ACC112 (cell line): ENCODE data around the gene FEZ2.

Experiments
- H2AFZ ChIP-seq: fragments of 200-600 bp; sonication (generic); one replicate; pipeline ENCODE4 v1.6.0; 2017; ENCODE audit warnings: antibody characterized with exemption, low read length; ENCODE audit not compliant: unreplicated experiment
- H3K27ac ChIP-seq: fragments of 200-600 bp; sonication (generic); 2 replicates; pipeline ENCODE4 v1.5.1; 2014; ENCODE audit warnings: low read depth, mild to moderate bottlenecking, antibody characterized with exemption, low read length, moderate library complexity
- H3K27me3 ChIP-seq: fragments of 200-600 bp; sonication (generic); 2 replicates; pipeline ENCODE4 v1.6.1; 2014; ENCODE audit warnings: mild to moderate bottlenecking, antibody characterized with exemption, low read length, moderate library complexity, mixed read lengths; ENCODE audit not compliant: insufficient read depth
- H3K36me3 ChIP-seq: fragments of 200-600 bp; sonication (generic); 2 replicates; pipeline ENCODE4 v1.6.1; 2016; ENCODE audit warnings: mild to moderate bottlenecking, antibody characterized with exemption, low read length, moderate library complexity, mixed read lengths; ENCODE audit not compliant: insufficient read depth
- H3K4me1 ChIP-seq: fragments of 200-600 bp; sonication (generic); one replicate; pipeline ENCODE4 v1.6.1; 2016; ENCODE audit warnings: low read length, mixed read lengths; ENCODE audit not compliant: insufficient read depth, unreplicated experiment, control insufficient read depth
- H3K4me3 ChIP-seq: fragments of 200-600 bp; sonication (generic); 2 replicates; pipeline ENCODE4 v1.5.1; 2014; ENCODE audit warnings: mild to moderate bottlenecking, low read depth, low read length
- H3K79me2 ChIP-seq: fragments of 200-600 bp; sonication (generic); one replicate; pipeline ENCODE4 v1.6.0; 2016; ENCODE audit warnings: low read length; ENCODE audit not compliant: control insufficient read depth, unreplicated experiment, insufficient read depth

The FEZ2 gene

DNA sequence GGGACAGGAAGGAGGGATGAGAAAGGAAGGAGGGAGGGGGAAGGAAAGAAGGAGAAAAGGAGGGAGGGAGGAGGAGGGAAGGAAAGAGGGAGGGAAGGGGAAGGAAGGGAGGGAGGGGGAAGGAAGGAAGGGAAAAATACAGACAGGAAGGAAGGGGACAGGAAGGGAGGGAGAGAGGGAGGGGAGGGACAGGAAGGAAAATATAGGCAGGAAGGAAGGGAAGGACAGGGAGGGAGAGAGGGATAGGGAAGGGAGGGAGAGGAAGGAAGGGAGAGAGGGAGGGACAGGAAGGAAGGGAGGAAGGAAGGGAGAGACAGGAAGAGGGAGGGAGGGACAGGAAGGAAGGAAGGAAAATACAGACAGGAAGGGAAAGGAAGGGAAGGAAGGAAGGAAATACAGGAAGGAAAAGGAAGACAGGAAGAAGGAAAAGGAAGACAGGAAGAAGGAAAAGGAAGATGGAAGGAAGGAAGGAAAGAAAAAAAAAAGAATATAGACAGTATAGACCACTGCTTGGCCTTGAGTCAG, 63.6 kb downstream of the FEZ2 start:
- H3K4me1 ChIP-seq, result peaks cover 31% of the 10 kb centered on the region
- no peak overlapping the region for H2AFZ ChIP-seq
- no peaks in the 10 kb centered on the region for H3K79me2 ChIP-seq
- H3K27me3 ChIP-seq, result no peaks in the 10 kb centered on the region
- H3K4me3 ChIP-seq, result no peak overlapping the region
- H3K36me3 ChIP-seq, result peaks cover 47% of the 10 kb centered on the region
- peak overlapping the region; percentile 32; the same call in 1 of the 2 replicates for H3K27ac ChIP-seq

DNA sequence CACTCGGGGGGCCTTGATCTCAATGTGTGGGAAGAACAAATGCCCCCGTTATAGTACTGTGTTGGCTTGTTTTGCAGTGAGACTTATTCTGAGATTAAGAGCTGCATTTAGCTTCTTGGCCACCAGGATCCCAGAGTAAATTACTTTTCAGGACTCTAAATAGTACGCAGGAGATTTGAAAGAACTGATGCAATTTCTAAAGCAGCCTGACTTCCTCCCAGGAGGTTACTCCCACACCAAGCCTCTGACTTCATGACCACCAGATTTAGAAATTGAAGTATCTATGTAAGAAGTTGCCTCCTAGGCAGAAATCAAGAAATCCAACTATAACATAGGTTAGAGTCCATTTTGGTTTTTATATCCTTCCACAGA, 67.0 kb downstream of the FEZ2 start:
- no peak overlapping the region for H2AFZ ChIP-seq
- H3K4me3 ChIP-seq, result no peak overlapping the region
- no peaks in the 10 kb centered on the region for H3K27me3 ChIP-seq
- no peaks in the 10 kb centered on the region for H3K79me2 ChIP-seq
- H3K27ac ChIP-seq, result peak overlapping the region; percentile 60
- peaks cover 43% of the 10 kb centered on the region for H3K36me3 ChIP-seq
- peaks cover 29% of the 10 kb centered on the region for H3K4me1 ChIP-seq

GRCh38 chr2:36530178-36530982, 67.6 kb downstream of the FEZ2 start:
- Histone ChIP-seq H3K36me3 (peaks cover 45% of the 10 kb centered on the region), H3K4me3 (no peak overlapping the region), H3K27me3 (no peaks in the 10 kb centered on the region), H2AFZ (no peak overlapping the region), H3K4me1 (peaks cover 29% of the 10 kb centered on the region), H3K79me2 (peaks cover under 1% of the 10 kb centered on the region), H3K27ac (peak overlapping the region; percentile 60)

GRCh38 chr2:36528766-36529392, 69.1 kb downstream of the FEZ2 start:
- Histone ChIP-seq H3K27ac (peak overlapping the region; percentile 60), H3K79me2 (peaks cover 2% of the 10 kb centered on the region), H3K36me3 (peaks cover 56% of the 10 kb centered on the region)

DNA sequence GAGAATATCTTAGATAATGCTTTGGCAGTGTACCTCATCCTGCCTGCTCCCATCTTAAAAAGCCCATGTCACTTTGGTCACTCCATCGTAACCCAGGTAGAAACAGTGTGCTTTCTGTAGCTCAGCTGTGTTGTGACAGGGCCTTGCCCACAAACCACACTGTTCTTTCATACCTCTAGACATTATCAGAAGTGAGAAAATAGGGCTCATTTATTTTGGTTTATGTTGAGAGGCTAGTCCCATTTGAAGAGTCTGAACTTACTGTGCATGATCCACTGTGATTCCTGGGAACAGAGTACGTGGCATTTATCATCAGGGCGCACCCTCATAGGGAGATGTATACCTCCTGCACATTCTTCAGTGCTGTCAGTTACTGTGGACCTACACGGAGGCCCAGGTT, 69.7 kb downstream of the FEZ2 start:
- peak overlapping the region; percentile 20; the same call in 1 of the 2 replicates for H3K27ac ChIP-seq
- H3K79me2 ChIP-seq, result peaks cover 2% of the 10 kb centered on the region
- peaks cover 60% of the 10 kb centered on the region for H3K36me3 ChIP-seq

More at GRCh38 chr2:36528766-36529392, 69.1 kb downstream of the FEZ2 start:
- Histone ChIP-seq H2AFZ (no peak overlapping the region), H3K4me3 (no peak overlapping the region), H3K27me3 (no peaks in the 10 kb centered on the region), H3K4me1 (peaks cover 29% of the 10 kb centered on the region)

GRCh38 chr2:36526226-36526625, 71.7 kb downstream of the FEZ2 start:
- H3K4me3 ChIP-seq, result no peak overlapping the region
- no peaks in the 10 kb centered on the region for H3K27me3 ChIP-seq
- H3K27ac ChIP-seq, result peak overlapping the region; percentile 16; the same call in 1 of the 2 replicates
- peaks cover 48% of the 10 kb centered on the region for H3K36me3 ChIP-seq
- H3K4me1 ChIP-seq, result peaks cover 28% of the 10 kb centered on the region
- no peak overlapping the region for H2AFZ ChIP-seq
- H3K79me2 ChIP-seq, result peaks cover 2% of the 10 kb centered on the region

More for the DNA sequence above, 69.7 kb downstream of the FEZ2 start:
- Histone ChIP-seq H3K4me1 (peaks cover 29% of the 10 kb centered on the region), H3K4me3 (no peak overlapping the region), H2AFZ (no peak overlapping the region), H3K27me3 (no peaks in the 10 kb centered on the region)

GRCh38 chr2:36525245-36525644, 72.7 kb downstream of the FEZ2 start:
- Histone ChIP-seq H3K4me1 (peaks cover 18% of the 10 kb centered on the region), H3K27ac (peak overlapping the region; percentile 12; the same call in 1 of the 2 replicates), H2AFZ (no peak overlapping the region), H3K4me3 (no peak overlapping the region), H3K79me2 (peaks cover 2% of the 10 kb centered on the region), H3K36me3 (peaks cover 54% of the 10 kb centered on the region), H3K27me3 (no peaks in the 10 kb centered on the region)

DNA sequence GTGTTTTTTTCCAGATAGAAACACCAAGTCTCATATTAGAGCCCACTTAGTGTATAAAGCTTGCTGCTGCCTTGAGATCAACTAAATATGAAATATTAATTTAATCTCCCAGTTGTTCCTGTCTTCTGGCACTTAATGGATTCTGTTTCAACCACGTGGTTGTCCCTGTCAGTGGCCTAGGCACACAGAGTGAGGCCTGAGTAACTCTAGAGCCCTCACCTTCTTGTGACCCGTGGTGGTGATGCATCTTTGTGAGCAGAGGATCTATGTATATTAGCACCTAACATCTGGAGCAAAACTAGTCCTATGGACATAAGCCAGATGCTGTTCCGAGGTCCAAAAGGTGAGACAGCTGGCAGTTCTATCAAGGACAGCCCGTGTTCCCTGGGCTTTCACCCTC, 74.8 kb downstream of the FEZ2 start:
- Histone ChIP-seq H3K79me2 (peaks cover 4% of the 10 kb centered on the region), H3K4me3 (no peak overlapping the region), H3K36me3 (peaks cover 65% of the 10 kb centered on the region), H3K4me1 (no peaks in the 10 kb centered on the region), H3K27ac (no peak overlapping the region), H3K27me3 (no peaks in the 10 kb centered on the region), H2AFZ (no peak overlapping the region)

- Histone ChIP-seq H3K36me3 (peaks cover 79% of the 10 kb centered on the region), H3K27me3 (no peaks in the 10 kb centered on the region), H3K4me3 (no peak overlapping the region), H3K4me1 (no peaks in the 10 kb centered on the region), H3K79me2 (peaks cover 4% of the 10 kb centered on the region), H3K27ac (no peak overlapping the region), H2AFZ (no peak overlapping the region)
Measured at GRCh38 chr2:36520431-36520830, 77.5 kb downstream of the FEZ2 start.

GRCh38 chr2:36516136-36516870, 81.7 kb downstream of the FEZ2 start:
- Histone ChIP-seq H3K4me3 (no peak overlapping the region), H2AFZ (no peak overlapping the region), H3K4me1 (no peaks in the 10 kb centered on the region), H3K79me2 (peaks cover 2% of the 10 kb centered on the region), H3K36me3 (peaks cover 75% of the 10 kb centered on the region), H3K27ac (no peak overlapping the region), H3K27me3 (no peaks in the 10 kb centered on the region)
